CD14-positive monocyte (primary cell): Measurements from ENCODE around the gene NKIRAS2. TPM values are rescaled to one million over a fixed set of nuclear protein-coding genes. Genes with fewer than 3 reads are reported as not detected.

ENCODE experiments used
- DNase-seq, 3 donors: peaks; one replicate each; pipeline ENCODE4 v3.0.0-alpha.2; 2011 to 2022
- H2AFZ ChIP-seq: 2 replicates; pipeline ENCODE4 v1.6.0; 2012; ENCODE audit warnings: mild to moderate bottlenecking, low read depth, low read length, inconsistent platforms; ENCODE audit not compliant: insufficient read depth, poor library complexity, severe bottlenecking
- H3K27ac ChIP-seq, 2 donors: 1 replicate in 1 of 2; 2 replicates in 1 of 2; pipeline ENCODE4 v1.5.1; 2012 to 2013; ENCODE audit warnings: low read length in 2 of 2, control low read depth in 1 of 2, inconsistent platforms in 1 of 2, low read depth in 1 of 2, mild to moderate bottlenecking in 1 of 2
- H3K27me3 ChIP-seq, 2 donors: one replicate each; pipeline versions ENCODE4 v1.6.0 to v1.6.1; 2011 to 2013; ENCODE audit warnings: low read length in 2 of 2; ENCODE audit not compliant: control insufficient read depth in 2 of 2, insufficient read depth in 2 of 2
- H3K36me3 ChIP-seq, 2 donors: replicated peaks in 1 of 2; 1 replicate in 1 of 2; 2 replicates in 1 of 2; pipeline versions ENCODE4 v1.5.1 to v1.6.1; 2012 to 2013; ENCODE audit warnings: low read length in 2 of 2, control low read depth in 1 of 2, inconsistent platforms in 1 of 2, mild to moderate bottlenecking in 1 of 2; ENCODE audit not compliant: insufficient read depth in 2 of 2, control insufficient read depth in 1 of 2
- H3K4me1 ChIP-seq, 2 donors: 1 replicate in 1 of 2; 2 replicates in 1 of 2; pipeline versions ENCODE4 v1.5.1 to v1.6.1; 2012 to 2013; ENCODE audit warnings: low read length in 2 of 2, control low read depth in 1 of 2, inconsistent platforms in 1 of 2, mild to moderate bottlenecking in 1 of 2, moderate library complexity in 1 of 2; ENCODE audit not compliant: insufficient read depth in 2 of 2, control insufficient read depth in 1 of 2
- H3K4me2 ChIP-seq: replicated peaks from 2 replicates; pipeline ENCODE3; 2012; ENCODE audit warnings: low read length, moderate library complexity, mild to moderate bottlenecking; ENCODE audit not compliant: poor library complexity, severe bottlenecking; ENCODE audit errors: extremely low read depth
- H3K4me3 ChIP-seq, 3 experiments: fragments of 200-600 bp in 1 of 3; sonication (generic) in 1 of 3; replicated peaks in 1 of 3; 1 replicate in 2 of 3; 2 replicates in 1 of 3; pipeline ENCODE4 v1.5.1; 2011 to 2013; ENCODE audit warnings: low read length in 3 of 3, mild to moderate bottlenecking in 3 of 3, control low read depth in 2 of 3, low read depth in 2 of 3, inconsistent platforms in 1 of 3, moderate library complexity in 1 of 3
- H3K79me2 ChIP-seq: 2 replicates; pipeline ENCODE4 v1.6.0; 2012; ENCODE audit warnings: mild to moderate bottlenecking, control low read depth, inconsistent platforms, low read length, moderate library complexity; ENCODE audit not compliant: insufficient read depth
- H3K9ac ChIP-seq: 2 replicates; pipeline ENCODE4 v1.6.0; 2017; ENCODE audit warnings: low read length, mild to moderate bottlenecking; ENCODE audit not compliant: insufficient read depth, poor library complexity, severe bottlenecking
- H3K9me3 ChIP-seq, 2 donors: replicated peaks in 1 of 2; 1 replicate in 1 of 2; 2 replicates in 1 of 2; pipeline versions ENCODE4 v1.5.1 to v1.6.1; 2012 to 2013; ENCODE audit warnings: low read length in 2 of 2, control low read depth in 1 of 2; ENCODE audit not compliant: control insufficient read depth in 1 of 2, insufficient read depth in 1 of 2
- H4K20me1 ChIP-seq: 2 replicates; pipeline ENCODE4 v1.6.0; 2012; ENCODE audit warnings: mild to moderate bottlenecking, low read length, control low read depth, moderate library complexity; ENCODE audit not compliant: insufficient read depth
- H3K27ac Mint-ChIP-seq, 7 donors: one replicate each; pipeline ENCODE4 v1.8.0; 2020; ENCODE audit warnings: mild to moderate bottlenecking in 7 of 7, mixed read lengths in 7 of 7, moderate library complexity in 6 of 7, inconsistent platforms in 2 of 7
- H3K27me3 Mint-ChIP-seq, 3 donors: one replicate each; pipeline ENCODE4 v1.8.0; 2021 to 2022; ENCODE audit warnings: low read depth in 3 of 3, mild to moderate bottlenecking in 3 of 3, mixed read lengths in 3 of 3, moderate library complexity in 3 of 3, inconsistent platforms in 1 of 3
- H3K36me3 Mint-ChIP-seq, 2 donors: one replicate each; pipeline ENCODE4 v1.8.0; 2020; ENCODE audit warnings: mixed read lengths in 2 of 2, inconsistent platforms in 1 of 2, mild to moderate bottlenecking in 1 of 2
- H3K4me1 Mint-ChIP-seq: one replicate; pipeline ENCODE4 v1.8.0; 2020; ENCODE audit warnings: mild to moderate bottlenecking, mixed read lengths
- H3K4me3 Mint-ChIP-seq, 2 donors: one replicate each; pipeline ENCODE4 v1.8.0; 2020; ENCODE audit warnings: mild to moderate bottlenecking in 2 of 2, mixed read lengths in 2 of 2, moderate library complexity in 1 of 2
- H3K9me3 Mint-ChIP-seq, 7 donors: one replicate each; pipeline ENCODE4 v1.8.0; 2020 to 2022; ENCODE audit warnings: mixed read lengths in 7 of 7, mild to moderate bottlenecking in 6 of 7, moderate library complexity in 6 of 7, inconsistent platforms in 2 of 7
- CTCF ChIP-seq: fragments of 200-600 bp; IDR thresholded peaks from one replicate; pipeline ENCODE4 v1.8.0; 2022; ENCODE audit warnings: antibody characterized with exemption, mild to moderate bottlenecking
- WGBS: methylation state at CpG from one replicate; pipeline ENCODE4 v1.1.5; 2013; ENCODE audit warnings: missing lambda C conversion rate; ENCODE audit not compliant: insufficient coverage; 5-methylcytosine and 5-hydroxymethylcytosine counted together
- intact Hi-C, 2 donors: fragments of 100-400 bp; cut with micrococcal nuclease; formaldehyde crosslinking; loops; one replicate each; pipeline versions ENCODE4 v1.15.0 to v1.15.1; 2023
- polyA plus RNA-seq, 3 donors: library from polyadenylated mRNA; depleted of rRNA in 1 of 3; unstranded in 2 of 3; stranded (reverse) in 1 of 3; fragments of 300-500 nt in 2 of 3; fragments of >200 nt in 1 of 3; fragmentation: Illumina TruSeq in 2 of 3; gene quantifications; 1 replicate in 2 of 3; 2 replicates in 1 of 3; pipeline ENCODE4 v1.2.3, GENCODE V29; 2012 to 2021

The NKIRAS2 gene
- polyA plus RNA-seq, 3 donors, result 51.1 to 77.1 (median 69.9) TPM

- no peak overlapping the region for H2AFZ ChIP-seq
- Mint-ChIP-seq H3K36me3 (no peaks in the 10 kb centered on the region), H3K27me3 (peaks cover 0 to 10% (median 3%) of the 10 kb centered on the region in 3 donors), H3K4me1 (peaks cover 11% of the 10 kb centered on the region), H3K4me3 (no peak overlapping the region), H3K27ac (no peak overlapping the region), H3K9me3 (peaks cover 0 to 4% (median 0%) of the 10 kb centered on the region in 7 donors)
- no peaks in the 10 kb centered on the region for H3K36me3 ChIP-seq
- no peaks in the 10 kb centered on the region for H4K20me1 ChIP-seq
- H3K9me3 ChIP-seq, result no peaks in the 10 kb centered on the region
- no peak overlapping the region for H3K4me3 ChIP-seq
- no peak for DNase-seq
- H3K27ac ChIP-seq, result no peak overlapping the region
- 39% methylated on average over 4 of the region's 6 CpGs for WGBS
- H3K27me3 ChIP-seq, result no peaks in the 10 kb centered on the region
- no peak overlapping the region for H3K4me2 ChIP-seq
- no peaks in the 10 kb centered on the region for H3K79me2 ChIP-seq
- H3K4me1 ChIP-seq, result no peaks in the 10 kb centered on the region
- no peak overlapping the region for H3K9ac ChIP-seq
- no peak for TF ChIP-seq CTCF
- intact Hi-C loops, result no loop called here
Measured at GRCh38 chr17:42034059-42034458, 14.2 kb downstream of the NKIRAS2 start.

GRCh38 chr17:42038221-42038973 is 18.5 kb downstream of the NKIRAS2 start:
- Histone ChIP-seq H3K4me2 (no peak overlapping the region), H3K4me1 (peaks cover 3 to 10% of the 10 kb centered on the region in 2 donors), H3K9me3 (no peaks in the 10 kb centered on the region), H3K79me2 (no peaks in the 10 kb centered on the region), H3K27ac (no peak overlapping the region), H2AFZ (no peak overlapping the region), H3K27me3 (peaks cover 0 to 5% of the 10 kb centered on the region in 2 donors), H3K4me3 (no peak overlapping the region), H3K9ac (no peak overlapping the region), H4K20me1 (no peaks in the 10 kb centered on the region), H3K36me3 (no peaks in the 10 kb centered on the region)
- DNase-seq, result no peak
- H3K27me3 Mint-ChIP-seq, result peaks cover 3 to 23% (median 4%) of the 10 kb centered on the region in 3 donors
- no peak for TF ChIP-seq CTCF
- no peak overlapping the region for H3K27ac Mint-ChIP-seq
- no peaks in the 10 kb centered on the region for H3K9me3 Mint-ChIP-seq
- intact Hi-C loops, result no loop called here
- WGBS, result 87% methylated on average over 3 of the region's 5 CpGs
- H3K4me3 Mint-ChIP-seq, result no peak overlapping the region
- H3K4me1 Mint-ChIP-seq, result peaks cover 8% of the 10 kb centered on the region
- no peaks in the 10 kb centered on the region for H3K36me3 Mint-ChIP-seq
